IMR-90 (cell line): ENCODE measurements around the gene EFHD1. TPM values are rescaled to one million over a fixed set of nuclear protein-coding genes. Genes with fewer than 3 reads are reported as not detected.

Experiments
- ATAC-seq: fragments of 200-7000 bp; cut with Tn5 transposase; 2 replicates; pipeline ENCODE4 v1.9.1; 2020; ENCODE audit warnings: low read depth, mild to moderate bottlenecking, moderate library complexity
- BruUV-seq: library from RNA; stranded (reverse); fragments of 400-500 nt; replicated peaks from 2 replicates; lab custom pipeline; 2021; lab: Mats Ljungman, UMichigan
- CTCF ChIA-PET: fragments of 300-600 bp; formaldehyde crosslinking; extraction: SDS; loops from one replicate; lab custom pipeline; 2021; ENCODE audit warnings: antibody characterized with exemption; lab: Yijun Ruan, JAX
- POLR2A ChIA-PET: fragments of 300-600 bp; sonication (Branson Sonifier 250); formaldehyde crosslinking; loops from one replicate; lab custom pipeline; 2022; ENCODE audit warnings: antibody characterized with exemption; ENCODE audit not compliant: unreplicated experiment; lab: Charles Lee
- DNase-seq: peaks from one replicate; pipeline ENCODE4 v3.0.0; 2013
- H2AFZ ChIP-seq: replicated peaks from 2 replicates; pipeline ENCODE3; 2013; ENCODE audit warnings: low read length, mild to moderate bottlenecking; ENCODE audit not compliant: poor library complexity
- H2AK5ac ChIP-seq: 2 replicates; pipeline ENCODE4 v1.6.1; 2013; ENCODE audit warnings: low read depth, low read length, inconsistent platforms
- H2AK9ac ChIP-seq: replicated peaks from 2 replicates; pipeline ENCODE3; 2013; ENCODE audit warnings: mild to moderate bottlenecking, low read depth, low read length, moderate library complexity; ENCODE audit not compliant: poor library complexity
- H2BK120ac ChIP-seq: 2 replicates; pipeline ENCODE4 v1.6.1; 2013; ENCODE audit warnings: low read depth, low read length, inconsistent platforms
- H2BK15ac ChIP-seq: 3 replicates; pipeline ENCODE4 v1.6.1; 2013; ENCODE audit warnings: low read depth, low read length, inconsistent platforms
- H2BK20ac ChIP-seq: 2 replicates; pipeline ENCODE4 v1.6.1; 2013; ENCODE audit warnings: low read depth, mild to moderate bottlenecking, inconsistent platforms, low read length, moderate library complexity
- H2BK5ac ChIP-seq: 2 replicates; pipeline ENCODE4 v1.6.1; 2013; ENCODE audit warnings: mild to moderate bottlenecking, low read depth, low read length, inconsistent platforms; ENCODE audit not compliant: poor library complexity, severe bottlenecking
- H3K14ac ChIP-seq: replicated peaks from 2 replicates; pipeline ENCODE4 v1.6.1; 2013; ENCODE audit warnings: low read depth, low read length, inconsistent platforms
- H3K18ac ChIP-seq: 2 replicates; pipeline ENCODE4 v1.6.1; 2013; ENCODE audit warnings: low read depth, low read length, control low read depth
- H3K23ac ChIP-seq: 2 replicates; pipeline ENCODE4 v1.6.1; 2013; ENCODE audit warnings: low read depth, low read length, inconsistent platforms
- H3K27ac ChIP-seq: 2 replicates; pipeline ENCODE4 v1.5.1; 2013; ENCODE audit warnings: mild to moderate bottlenecking, control low read depth, low read length; ENCODE audit not compliant: insufficient read depth
- H3K27me3 ChIP-seq: 2 replicates; pipeline ENCODE4 v1.6.1; 2013; ENCODE audit warnings: low read length; ENCODE audit not compliant: control insufficient read depth, insufficient read depth
- H3K36me3 ChIP-seq: 2 replicates; pipeline ENCODE4 v1.6.1; 2013; ENCODE audit warnings: low read length, mixed read lengths; ENCODE audit not compliant: control insufficient read depth, insufficient read depth
- H3K4ac ChIP-seq: 2 replicates; pipeline ENCODE4 v1.6.1; 2013; ENCODE audit warnings: low read depth, low read length, inconsistent platforms
- H3K4me1 ChIP-seq: 2 replicates; pipeline ENCODE4 v1.6.1; 2013; ENCODE audit warnings: low read length, mixed read lengths; ENCODE audit not compliant: control insufficient read depth, insufficient read depth
- H3K4me2 ChIP-seq: 2 replicates; pipeline ENCODE4 v1.6.1; 2013; ENCODE audit warnings: low read depth, mild to moderate bottlenecking, control low read depth, low read length, moderate library complexity
- H3K4me3 ChIP-seq: 2 replicates; pipeline ENCODE4 v1.5.1; 2013; ENCODE audit warnings: low read depth, mild to moderate bottlenecking, control low read depth, low read length, moderate library complexity; ENCODE audit not compliant: insufficient read depth
- H3K56ac ChIP-seq: 2 replicates; pipeline ENCODE4 v1.6.1; 2013; ENCODE audit warnings: low read length, inconsistent platforms; ENCODE audit not compliant: insufficient read depth; ENCODE audit errors: extremely low read depth
- H3K79me1 ChIP-seq, 2 experiments: 2 replicates each; pipeline ENCODE4 v1.6.1; 2013; ENCODE audit warnings: low read length in 2 of 2, inconsistent platforms in 1 of 2, low read depth in 1 of 2
- H3K9ac ChIP-seq: 2 replicates; pipeline ENCODE4 v1.6.1; 2013; ENCODE audit warnings: low read depth, low read length, control low read depth
- H3K9me1 ChIP-seq: 2 replicates; pipeline ENCODE4 v1.6.1; 2013; ENCODE audit warnings: low read length, inconsistent platforms; ENCODE audit not compliant: insufficient read depth
- H3K9me3 ChIP-seq: 2 replicates; pipeline ENCODE4 v1.6.1; 2013; ENCODE audit warnings: low read length; ENCODE audit not compliant: control insufficient read depth, insufficient read depth
- H4K20me1 ChIP-seq: 2 replicates; pipeline ENCODE4 v1.6.1; 2013; ENCODE audit warnings: low read length, inconsistent platforms; ENCODE audit not compliant: insufficient read depth
- H4K5ac ChIP-seq: 2 replicates; pipeline ENCODE4 v1.6.1; 2013; ENCODE audit warnings: mild to moderate bottlenecking, low read depth, low read length, control low read depth
- H4K8ac ChIP-seq, 2 experiments: 2 replicates each; pipeline ENCODE4 v1.6.1; 2013; ENCODE audit warnings: low read depth in 2 of 2, low read length in 2 of 2, control low read depth in 1 of 2, inconsistent platforms in 1 of 2
- H4K91ac ChIP-seq: 2 replicates; pipeline ENCODE4 v1.6.1; 2013; ENCODE audit warnings: low read depth, low read length, inconsistent platforms; ENCODE audit not compliant: insufficient read depth
- BHLHE40 ChIP-seq: fragments of 150-350 bp; IDR thresholded peaks from 2 replicates; pipeline ENCODE4 v1.6.1; 2016; ENCODE audit warnings: mild to moderate bottlenecking, low read depth, low read length
- CEBPB ChIP-seq: IDR thresholded peaks from 2 replicates; pipeline ENCODE4 v1.6.1; 2012; ENCODE audit warnings: low read depth, low read length, improper control_type of control experiment
- CHD1 ChIP-seq: IDR thresholded peaks from 2 replicates; pipeline ENCODE4 v1.6.1; 2012; ENCODE audit warnings: low read depth, low read length, improper control_type of control experiment
- CTCF ChIP-seq: conservative IDR thresholded peaks from 2 replicates; pipeline ENCODE4 v1.5.1; 2012; ENCODE audit warnings: mild to moderate bottlenecking, low read depth, low read length, improper control_type of control experiment
- ELK1 ChIP-seq: fragments of 150-350 bp; IDR thresholded peaks from 2 replicates; pipeline ENCODE4 v1.6.1; 2016; ENCODE audit warnings: low read depth, mild to moderate bottlenecking, low read length, moderate library complexity, borderline replicate concordance
- FOS ChIP-seq: fragments of 150-350 bp; IDR thresholded peaks from 2 replicates; pipeline ENCODE4 v1.6.1; 2016; ENCODE audit warnings: low read depth, low read length
- MAFK ChIP-seq: IDR thresholded peaks from 2 replicates; pipeline ENCODE4 v1.6.1; 2012; ENCODE audit warnings: low read depth, low read length, improper control_type of control experiment
- MAZ ChIP-seq: IDR thresholded peaks from 2 replicates; pipeline ENCODE4 v1.6.1; 2012; ENCODE audit warnings: low read depth, mild to moderate bottlenecking, low read length, improper control_type of control experiment, moderate library complexity, borderline replicate concordance
- MXI1 ChIP-seq: IDR thresholded peaks from 2 replicates; pipeline ENCODE4 v1.6.1; 2012; ENCODE audit warnings: low read depth, mild to moderate bottlenecking, low read length, moderate library complexity, borderline replicate concordance
- NFE2L2 ChIP-seq: fragments of 150-350 bp; IDR thresholded peaks from 2 replicates; pipeline ENCODE4 v1.6.1; 2016; ENCODE audit warnings: low read depth, mild to moderate bottlenecking, low read length
- POLR2A ChIP-seq: IDR thresholded peaks from 2 replicates; pipeline ENCODE4 v1.6.1; 2012; ENCODE audit warnings: mild to moderate bottlenecking, low read depth, low read length
- RAD21 ChIP-seq: IDR thresholded peaks from 2 replicates; pipeline ENCODE4 v1.6.1; 2012; ENCODE audit warnings: low read length, improper control_type of control experiment
- RCOR1 ChIP-seq: IDR thresholded peaks from 2 replicates; pipeline ENCODE4 v1.6.1; 2012; ENCODE audit warnings: mild to moderate bottlenecking, low read length, improper control_type of control experiment; ENCODE audit not compliant: insufficient replicate concordance
- RFX5 ChIP-seq: IDR thresholded peaks from 2 replicates; pipeline ENCODE4 v1.8.0; 2012; ENCODE audit warnings: low read depth, mild to moderate bottlenecking, low read length, moderate library complexity
- SMC3 ChIP-seq: fragments of 150-350 bp; IDR thresholded peaks from 2 replicates; pipeline ENCODE4 v1.6.1; 2016; ENCODE audit warnings: low read depth, mild to moderate bottlenecking, antibody characterized with exemption, low read length, moderate library complexity
- USF2 ChIP-seq: fragments of 150-350 bp; IDR thresholded peaks from 2 replicates; pipeline ENCODE4 v1.6.1; 2017; ENCODE audit warnings: mild to moderate bottlenecking, antibody characterized with exemption, low read length, low read depth
- WGBS, 2 experiments: methylation state at CpG; one replicate each; pipeline versions ENCODE4 v1.1.5 to v1.1.7; 2013; ENCODE audit warnings: missing lambda C conversion rate in 2 of 2; ENCODE audit not compliant: insufficient read length in 1 of 2; ENCODE audit errors: extremely low coverage in 2 of 2; 5-methylcytosine and 5-hydroxymethylcytosine counted together
- dilution Hi-C: fragments of 300-500 bp; cut with HindIII; formaldehyde crosslinking; loops from one replicate; pipeline ENCODE4 v1.14.3; 2018; ENCODE audit warnings: low sequenced_read_pairs; ENCODE audit not compliant: unreplicated experiment
- in situ Hi-C: fragments of 300-500 bp; cut with MboI; formaldehyde crosslinking; loops from 3 replicates; pipeline ENCODE4 v1.14.3; 2019; ENCODE audit warnings: low sequenced_read_pairs, inconsistent platforms, mixed read lengths
- intact Hi-C: fragments of 100-400 bp; cut with micrococcal nuclease; formaldehyde crosslinking; loops from 2 replicates; pipeline ENCODE4 v1.10.0; 2022
- polyA plus RNA-seq, 3 experiments: library from polyadenylated mRNA; depleted of rRNA; stranded (reverse); fragments of >200 nt; gene quantifications; 2 replicates each; pipeline ENCODE4 v1.2.3, GENCODE V29; 2012; ENCODE audit warnings: low replicate concordance in 1 of 3
- total RNA-seq: library from RNA; depleted of rRNA; stranded (reverse); fragments of >200 nt; gene quantifications from 2 replicates; pipeline ENCODE4 v1.2.3, GENCODE V29; 2012

EFHD1 gene
- total and polyA plus RNA-seq, 2 of the 4 experiments (the other 2 are of a cell fraction), result 0.27 TPM; not detected in 1

GRCh38 chr2:232632904-232633412 lies 446 bp upstream of the EFHD1 start:
- intact Hi-C loops, result no loop called here
- no peak for DNase-seq

More at GRCh38 chr2:232632904-232633412, 446 bp upstream of the EFHD1 start:
- Histone ChIP-seq H3K4me1 (no peaks in the 10 kb centered on the region), H3K14ac (no peak overlapping the region), H4K8ac (no peak overlapping the region), H3K9me1 (no peaks in the 10 kb centered on the region), H3K27ac (no peak overlapping the region), H3K9ac (no peak overlapping the region), H3K4me2 (peak overlapping the region; percentile 89), H4K20me1 (no peaks in the 10 kb centered on the region), H3K9me3 (no peaks in the 10 kb centered on the region), H2AK9ac (no peak overlapping the region), H3K4ac (no peak overlapping the region), H3K18ac (no peak overlapping the region), H2BK120ac (no peak overlapping the region), H2AFZ (peak overlapping the region; percentile 91), H3K36me3 (no peaks in the 10 kb centered on the region), H3K27me3 (peaks cover 56% of the 10 kb centered on the region), H2BK15ac (no peak overlapping the region), H4K5ac (no peak overlapping the region), H3K79me1 (no peaks in the 10 kb centered on the region), H3K23ac (0 out of 2 replicates have a peak overlapping the region, but pooled peaks have one; percentile 38), H2BK5ac (no peak overlapping the region), H4K91ac (no peak overlapping the region), H2BK20ac (no peak overlapping the region), H3K56ac (no peak overlapping the region), H2AK5ac (no peak overlapping the region), H3K4me3 (peak overlapping the region; percentile 60)
- 0% methylated on average over 17 of the region's 40 CpGs; no CpG with 5 or more reads in 1 of the 2 experiments for WGBS, 2 experiments
- ChIA-PET POLR2A (no interaction called here), CTCF (interaction anchor here (1.1 kb wide), 1 partner anchor 9 kb away, joined by 3 read pairs; no protein-coding TSS in a partner anchor)
- no peak for TF ChIP-seq RCOR1
- no peak for TF ChIP-seq BHLHE40
- TF ChIP-seq SMC3, result no peak
- no peak for TF ChIP-seq RAD21
- no peak for TF ChIP-seq CTCF
- no peak for TF ChIP-seq MAZ
- no peak for TF ChIP-seq FOS
- TF ChIP-seq CEBPB, result no peak
- TF ChIP-seq NFE2L2, result no peak
- TF ChIP-seq MXI1, result no peak
- TF ChIP-seq CHD1, result no peak
- TF ChIP-seq USF2, result no peak
- no peak for TF ChIP-seq MAFK
- no peak for TF ChIP-seq RFX5
- TF ChIP-seq POLR2A, result no peak
- TF ChIP-seq ELK1, result no peak
- dilution Hi-C loops (no loop called here), in situ Hi-C loops (no loop called here)
- no TSS peak for BruUV-seq
- ATAC-seq, result peak; percentile 24
